Mesendoderm (in vitro differentiated cells): Measurements from ENCODE around the gene PLAAT2.
"Not testable (repeated sequence)": the region's sequence is repeated elsewhere in the genome, so short reads cannot be mapped to it uniquely, and the experiment has no call there.

Experiments used
- DNase-seq: peaks from one replicate; pipeline ENCODE4 v3.0.0; 2013
- H2AK5ac ChIP-seq: 2 replicates; pipeline ENCODE4 v1.6.1; 2013; ENCODE audit warnings: low read length, inconsistent platforms
- H2BK120ac ChIP-seq: 2 replicates; pipeline ENCODE4 v1.6.1; 2013; ENCODE audit warnings: low read depth, mild to moderate bottlenecking, low read length, moderate library complexity, mixed read lengths
- H2BK15ac ChIP-seq: replicated peaks from 2 replicates; pipeline ENCODE4 v1.6.1; 2013; ENCODE audit warnings: low read depth, mild to moderate bottlenecking, moderate library complexity
- H2BK5ac ChIP-seq: 2 replicates; pipeline ENCODE4 v1.6.1; 2013; ENCODE audit warnings: low read length, inconsistent platforms
- H3K18ac ChIP-seq: 2 replicates; pipeline ENCODE4 v1.6.1; 2013; ENCODE audit warnings: mild to moderate bottlenecking, low read length, mixed read lengths
- H3K23ac ChIP-seq: one replicate; pipeline ENCODE4 v1.6.1; 2013; ENCODE audit warnings: low read length
- H3K27ac ChIP-seq: 2 replicates; pipeline ENCODE4 v1.5.1; 2013; ENCODE audit warnings: low read depth, mild to moderate bottlenecking, inconsistent platforms, low read length, moderate library complexity
- H3K27me3 ChIP-seq: 2 replicates; pipeline ENCODE4 v1.6.1; 2013; ENCODE audit warnings: low read length, control low read depth, mild to moderate bottlenecking, inconsistent platforms; ENCODE audit not compliant: insufficient read depth, poor library complexity
- H3K36me3 ChIP-seq: 2 replicates; pipeline ENCODE4 v1.6.1; 2013; ENCODE audit warnings: low read length, inconsistent platforms; ENCODE audit not compliant: control insufficient read depth, insufficient read depth
- H3K4ac ChIP-seq: one replicate; pipeline ENCODE4 v1.6.1; 2013; ENCODE audit warnings: low read depth, mild to moderate bottlenecking, low read length, moderate library complexity
- H3K4me1 ChIP-seq: 2 replicates; pipeline ENCODE4 v1.6.1; 2013; ENCODE audit warnings: low read depth, low read length, inconsistent platforms; ENCODE audit not compliant: control insufficient read depth
- H3K4me2 ChIP-seq: 2 replicates; pipeline ENCODE4 v1.6.1; 2013; ENCODE audit warnings: low read length
- H3K4me3 ChIP-seq: 2 replicates; pipeline ENCODE4 v1.5.1; 2013; ENCODE audit warnings: mild to moderate bottlenecking, low read length
- H3K56ac ChIP-seq: one replicate; pipeline ENCODE4 v1.6.1; 2013; ENCODE audit warnings: low read length
- H3K79me1 ChIP-seq: 2 replicates; pipeline ENCODE4 v1.6.1; 2013; ENCODE audit warnings: low read length, inconsistent platforms
- H3K79me2 ChIP-seq: 2 replicates; pipeline ENCODE4 v1.6.1; 2013; ENCODE audit warnings: mild to moderate bottlenecking, low read length; ENCODE audit not compliant: control insufficient read depth, insufficient read depth
- H3K9ac ChIP-seq: 2 replicates; pipeline ENCODE4 v1.6.1; 2013; ENCODE audit warnings: low read length, inconsistent platforms
- H4K5ac ChIP-seq: one replicate; pipeline ENCODE4 v1.6.1; 2013; ENCODE audit warnings: low read length
- H4K8ac ChIP-seq: one replicate; pipeline ENCODE4 v1.6.1; 2013; ENCODE audit warnings: low read depth, mild to moderate bottlenecking, control low read depth, low read length, moderate library complexity
- WGBS: extraction: QIAGEN DNeasy Blood & Tissue Kit; methylation state at CpG from one replicate; pipeline ENCODE4 v1.1.7; 2013; ENCODE audit warnings: low lambda C conversion rate, missing lambda C conversion rate; ENCODE audit not compliant: insufficient coverage; ENCODE audit errors: extremely low coverage; 5-methylcytosine and 5-hydroxymethylcytosine counted together

PLAAT2 gene

DNA sequence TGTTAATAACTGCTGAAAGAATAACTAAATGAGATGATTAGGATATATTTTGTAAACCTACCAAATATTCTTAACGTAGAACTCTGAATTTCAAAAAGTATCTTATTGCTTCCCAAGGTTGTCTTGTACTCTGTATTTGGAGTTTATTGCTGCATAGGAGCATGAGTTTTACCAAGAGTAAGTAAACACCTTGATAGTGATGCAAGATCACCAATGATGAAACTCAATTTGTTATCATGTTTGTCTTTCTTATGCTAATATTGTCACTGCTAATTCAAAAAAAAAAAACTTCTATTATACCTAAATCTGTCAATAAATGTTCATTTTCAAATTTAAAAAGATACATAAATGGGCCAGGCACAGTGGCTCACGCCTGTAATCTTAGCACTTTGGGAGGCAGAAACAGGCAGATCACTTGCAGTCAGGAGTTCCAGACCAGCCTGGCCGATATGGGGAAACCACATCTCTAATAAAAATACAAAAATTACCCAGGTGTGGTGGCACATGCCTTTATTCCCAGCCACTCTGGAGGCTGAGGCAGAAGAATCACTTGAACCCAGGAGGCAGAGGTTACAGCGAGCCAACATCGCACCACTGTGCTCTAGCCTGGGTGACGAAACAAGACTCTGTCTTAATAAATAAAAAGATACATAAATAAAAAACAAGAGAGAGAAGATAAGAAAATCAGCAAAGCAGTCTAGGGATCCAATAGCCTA, 23.4 kb upstream of the PLAAT2 start:
- Histone ChIP-seq H4K8ac (no peak overlapping the region), H3K4me3 (no peak overlapping the region), H3K4me2 (no peak overlapping the region), H4K5ac (no peak overlapping the region), H3K56ac (no peak overlapping the region), H3K18ac (no peak overlapping the region), H3K4ac (no peak overlapping the region), H3K23ac (no peak overlapping the region), H3K36me3 (no peaks in the 10 kb centered on the region), H3K9ac (no peak overlapping the region), H2BK5ac (no peak overlapping the region), H3K27ac (no peak overlapping the region), H3K4me1 (no peaks in the 10 kb centered on the region), H2AK5ac (no peak overlapping the region), H3K79me2 (no peaks in the 10 kb centered on the region), H3K27me3 (no peaks in the 10 kb centered on the region), H2BK15ac (no peak overlapping the region), H3K79me1 (no peaks in the 10 kb centered on the region), H2BK120ac (no peak overlapping the region)
- WGBS: no CpG with 5 or more reads among the region's 6 CpGs
- DNase-seq: no peak

DNA sequence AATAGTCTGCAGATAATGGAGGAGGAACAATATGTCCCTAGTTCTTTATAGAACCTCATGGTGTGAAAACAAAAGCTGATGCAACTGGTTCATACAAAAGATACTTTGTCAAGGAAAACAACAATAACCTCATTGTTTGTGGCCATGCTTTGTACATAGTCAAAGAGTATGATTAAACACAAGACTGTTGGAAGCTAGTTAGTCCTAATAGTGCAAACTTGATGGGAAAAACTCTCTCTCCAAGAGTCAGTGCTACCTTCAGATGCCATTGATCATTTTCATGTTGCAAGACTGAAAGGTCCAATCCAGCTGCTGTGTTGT, 20.1 kb upstream of the PLAAT2 start:
- Histone ChIP-seq H3K4ac (no peak overlapping the region), H4K5ac (no peak overlapping the region), H3K79me1 (no peaks in the 10 kb centered on the region), H3K36me3 (no peaks in the 10 kb centered on the region), H3K27me3 (no peaks in the 10 kb centered on the region), H3K4me1 (no peaks in the 10 kb centered on the region), H3K27ac (no peak overlapping the region), H3K56ac (no peak overlapping the region), H3K18ac (no peak overlapping the region), H3K9ac (no peak overlapping the region), H3K79me2 (no peaks in the 10 kb centered on the region), H3K23ac (no peak overlapping the region), H2BK120ac (no peak overlapping the region), H3K4me3 (no peak overlapping the region), H2AK5ac (no peak overlapping the region), H2BK15ac (no peak overlapping the region), H2BK5ac (no peak overlapping the region), H3K4me2 (no peak overlapping the region), H4K8ac (no peak overlapping the region)
- DNase-seq: no peak

DNA sequence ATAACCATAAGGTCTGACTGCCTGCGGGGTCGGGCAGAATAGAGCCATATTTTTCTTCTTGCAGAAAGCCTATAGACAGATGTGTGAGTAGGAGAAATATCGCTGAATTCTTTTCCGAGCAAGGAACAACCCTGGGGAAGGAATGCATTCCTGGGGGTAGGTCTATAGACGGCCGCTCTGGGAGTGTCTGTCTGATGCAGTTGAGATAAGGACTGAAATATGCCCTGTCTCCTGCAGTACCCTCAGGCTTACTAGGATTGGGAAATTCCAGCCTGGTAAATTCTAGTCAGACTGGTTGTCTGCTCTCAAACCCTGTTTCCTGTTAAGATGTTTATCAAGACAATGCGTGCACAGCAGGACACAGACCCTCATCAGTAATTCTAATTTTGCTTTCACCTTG, 18.0 kb upstream of the PLAAT2 start:
- H3K4me1 ChIP-seq, H2AK5ac ChIP-seq, H3K23ac ChIP-seq, H2BK15ac ChIP-seq, H2BK5ac ChIP-seq, H2BK120ac ChIP-seq, H3K18ac ChIP-seq, H3K36me3 ChIP-seq, H3K27ac ChIP-seq, H3K4me3 ChIP-seq, H3K9ac ChIP-seq, H4K5ac ChIP-seq, H3K4me2 ChIP-seq, H3K56ac ChIP-seq, H3K4ac ChIP-seq, H3K79me2 ChIP-seq, H3K27me3 ChIP-seq, H4K8ac ChIP-seq, H3K79me1 ChIP-seq: not testable (repeated sequence)
- no CpG with 5 or more reads among the region's 7 CpGs for WGBS
- DNase-seq: peak; percentile 38

DNA sequence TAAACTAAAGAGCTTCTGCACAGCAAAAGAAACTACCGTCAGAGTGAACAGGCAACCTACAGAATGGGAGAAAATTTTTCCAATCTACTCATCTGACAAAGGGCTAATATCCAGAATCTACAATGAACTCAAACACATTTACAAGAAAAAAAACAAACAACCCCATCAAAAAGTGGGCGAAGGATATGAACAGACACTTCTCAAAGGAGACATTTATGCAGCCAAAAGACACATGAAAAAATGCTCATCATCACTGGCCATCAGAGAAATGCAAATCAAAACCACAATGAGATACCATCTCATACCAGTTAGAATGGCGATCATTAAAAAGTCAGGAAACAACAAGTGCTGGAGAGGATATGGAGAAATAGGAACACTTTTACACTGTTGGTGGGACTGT, 15.7 kb upstream of the PLAAT2 start:
- not testable (repeated sequence) for H3K56ac ChIP-seq, H4K8ac ChIP-seq, H4K5ac ChIP-seq, H3K4ac ChIP-seq, H2BK120ac ChIP-seq, H3K36me3 ChIP-seq, H2BK5ac ChIP-seq, DNase-seq, H2AK5ac ChIP-seq, H3K27ac ChIP-seq, H3K18ac ChIP-seq, H3K79me1 ChIP-seq, H3K4me3 ChIP-seq, H3K23ac ChIP-seq, H2BK15ac ChIP-seq, H3K79me2 ChIP-seq, H3K4me1 ChIP-seq, H3K9ac ChIP-seq, H3K27me3 ChIP-seq, H3K4me2 ChIP-seq
- no CpG with 5 or more reads among the region's 3 CpGs for WGBS

DNA sequence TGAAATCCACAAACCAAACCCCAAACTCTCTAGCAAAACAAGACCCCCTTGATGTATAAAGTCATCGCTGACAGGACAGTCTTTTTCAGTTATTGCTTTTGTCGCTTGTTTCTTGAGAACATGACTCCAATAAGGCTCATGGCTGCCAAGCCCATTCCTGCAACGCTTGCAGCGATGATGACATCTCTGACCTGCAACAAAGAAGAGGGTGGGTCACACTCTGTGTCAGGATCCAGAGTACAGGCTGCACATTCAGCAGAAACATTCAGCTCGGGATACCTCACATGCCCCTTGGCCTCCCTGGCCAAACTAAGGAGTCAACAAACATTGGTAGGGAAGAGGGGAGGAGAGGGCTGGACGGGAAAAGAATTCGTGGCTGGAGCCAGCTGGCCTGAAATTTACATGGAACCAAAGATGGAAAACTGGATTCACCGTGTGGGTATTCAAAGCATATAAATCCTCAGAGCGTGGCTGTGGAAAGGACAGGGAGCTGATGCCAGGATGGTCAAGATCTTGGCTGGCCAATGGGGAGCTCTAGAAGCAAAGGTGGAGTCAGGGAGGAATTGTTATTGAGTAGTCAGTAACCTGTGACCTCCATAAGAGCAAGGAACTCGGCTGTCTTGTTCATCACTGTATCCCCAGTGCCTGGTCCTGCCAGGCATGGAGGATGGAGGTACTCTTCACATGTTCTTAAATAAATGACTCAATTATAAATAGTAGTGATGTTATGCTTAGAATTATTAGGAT, 11.8 kb upstream of the PLAAT2 start:
- Histone ChIP-seq H2BK5ac (no peak overlapping the region), H3K23ac (no peak overlapping the region), H3K4me3 (no peak overlapping the region), H3K79me1 (no peaks in the 10 kb centered on the region), H3K27ac (no peak overlapping the region), H3K9ac (no peak overlapping the region), H4K5ac (no peak overlapping the region), H3K56ac (no peak overlapping the region), H2BK15ac (no peak overlapping the region), H3K4ac (no peak overlapping the region), H2BK120ac (no peak overlapping the region), H3K36me3 (no peaks in the 10 kb centered on the region), H3K18ac (no peak overlapping the region), H4K8ac (no peak overlapping the region), H3K79me2 (no peaks in the 10 kb centered on the region), H3K4me1 (no peaks in the 10 kb centered on the region), H3K27me3 (no peaks in the 10 kb centered on the region), H2AK5ac (no peak overlapping the region), H3K4me2 (no peak overlapping the region)
- DNase-seq: no peak
- whole genome bisulfite sequencing: no CpG with 5 or more reads among the region's 10 CpGs
